Heart left ventricle (tissue), 16 donors: Measurements from ENCODE around the gene VAPA. TPM values are rescaled to one million over a fixed set of nuclear protein-coding genes. Genes with fewer than 3 reads are reported as not detected.

Experiments used
- ATAC-seq, 4 donors: fragments of 200-7000 bp; cut with Tn5 transposase; one replicate each; pipeline ENCODE4 v1.9.1; 2020 to 2022; ENCODE audit warnings: moderate library complexity in 4 of 4, mild to moderate bottlenecking in 3 of 4, moderate number of reproducible peaks in 1 of 4
- DNase-seq, 5 donors: peaks; one replicate each; pipeline ENCODE4 v3.0.0-alpha.2; 2020
- H3K27ac ChIP-seq, 12 donors: fragments of 200-600 bp; sonication (generic) in 4 of 12; one replicate each; pipeline versions ENCODE4 v1.5.0 to v1.8.0; 2016 to 2022; ENCODE audit warnings: mild to moderate bottlenecking in 2 of 12
- H3K27me3 ChIP-seq, 9 donors: fragments of 200-600 bp; sonication (generic) in 2 of 9; one replicate each; pipeline versions ENCODE4 v1.5.1 to v1.8.0; 2016 to 2022; ENCODE audit warnings: mild to moderate bottlenecking in 3 of 9
- H3K36me3 ChIP-seq, 9 donors: fragments of 200-600 bp; sonication (generic) in 2 of 9; one replicate each; pipeline versions ENCODE4 v1.5.0 to v1.8.0; 2018 to 2022; ENCODE audit warnings: mild to moderate bottlenecking in 2 of 9
- H3K4me1 ChIP-seq, 12 donors: fragments of 200-600 bp; sonication (generic) in 4 of 12; one replicate each; pipeline versions ENCODE4 v1.5.0 to v1.8.0; 2016 to 2022; ENCODE audit warnings: mild to moderate bottlenecking in 3 of 12
- H3K4me3 ChIP-seq, 12 donors: fragments of 200-600 bp; sonication (generic) in 4 of 12; one replicate each; pipeline versions ENCODE4 v1.5.0 to v1.8.0; 2017 to 2022; ENCODE audit warnings: mild to moderate bottlenecking in 9 of 12, moderate library complexity in 4 of 12
- H3K9me3 ChIP-seq, 12 donors: fragments of 200-600 bp; sonication (generic) in 4 of 12; one replicate each; pipeline versions ENCODE4 v1.5.0 to v1.8.0; 2016 to 2022; ENCODE audit warnings: mild to moderate bottlenecking in 1 of 12
- CTCF ChIP-seq, 12 donors: fragments of 200-600 bp; sonication (generic) in 4 of 12; IDR thresholded peaks; one replicate each; pipeline versions ENCODE4 v1.5.0 to v1.8.0; 2018 to 2022; ENCODE audit warnings: antibody characterized with exemption in 12 of 12, mild to moderate bottlenecking in 5 of 12
- POLR2A ChIP-seq, 2 donors: fragments of 450-650 bp; IDR thresholded peaks; one replicate each; pipeline ENCODE4 v1.6.1; 2017; ENCODE audit warnings: antibody characterized with exemption in 2 of 2, mild to moderate bottlenecking in 2 of 2, moderate library complexity in 2 of 2
- WGBS, 4 donors: extraction: QIAGEN DNeasy Blood & Tissue Kit in 2 of 4; methylation state at CpG; one replicate each; pipeline versions ENCODE4 v1.1.5 to v1.1.7; 2013 to 2018; 5-methylcytosine and 5-hydroxymethylcytosine counted together
- intact Hi-C, 10 donors: fragments of 100-400 bp; cut with DNase I; formaldehyde crosslinking; loops; one replicate each; pipeline versions ENCODE4 v1.11.1 to v1.14.2; 2022
- polyA plus RNA-seq, 2 donors: library from polyadenylated mRNA; stranded (reverse); fragments of 200-250 nt; gene quantifications; one replicate each; pipeline ENCODE4 v1.2.3, GENCODE V29; 2013
- total RNA-seq, 9 donors: library from RNA; depleted of rRNA in 2 of 9; stranded (reverse); fragments of >200 nt in 2 of 9; fragmentation: NEBNext Ultra II Directional in 3 of 9; extraction: Animal tissue kit (Norgen Biotek cat#: 25700) in 3 of 9; gene quantifications; one replicate each; pipeline versions ENCODE4 v1.1.0 to v1.2.4, GENCODE V29; 2016 to 2023
- donor health status: ischemic (EF 13 %, LVEDD 7.1; RV severe dilation, severe dysfunction).
- donor health status: healthy with polysubstance abuse.
- donor health status: DM: no; HTN: yes; CAD: no.
- donor health status: DM: no; HTN: no; CAD: no.
- donor health status: ischemic (EF 25% LVEDD 6.9; RV normal size, moderate dysfunction).
- donor health status: ischemic (EF 25% LVEDD 5.7; RV mildly dilated, moderate dysfunction).
- donor health status: healthy.
- donor health status: DM: yes; HTN: yes; CAD: no.
- donor health status: ischemic (EF 35%, LVEDD 5.7; RV mildly dilated, moderate dysfunction).
- donor health status: nonischemic (EF 11% LVEDD 7.7; RV severe dilation, severe dysfunction).
- donor health status: DM: yes; HTN: yes; CAD: no.
- donor health status: PGD.
- donor health status: ischemic (EF 29% LVEDD 5.4; RV normal size, mild dysfunction).
- donor health status: nonischemic (EF 23%, LVEDD 6.1; RV moderate dilation, normal function).

Gene VAPA
- total and polyA plus RNA-seq, 11 donors, result 107 to 289 (median 201) TPM

- TF ChIP-seq CTCF (IDR thresholded peaks at IDR 0.05), result no peak
- no peak for TF ChIP-seq POLR2A (IDR thresholded peaks at IDR 0.05)
- H3K9me3 ChIP-seq, result peaks cover 0 to 1% (median 0%) of the 10 kb centered on the region in 12 donors
- intact Hi-C loops, result no loop called here
- no peaks in the 10 kb centered on the region for H3K36me3 ChIP-seq
- DNase-seq (no peak), ATAC-seq (peak in 1 of 4 donors; percentile 16)
- peaks cover 0 to 34% (median 9%) of the 10 kb centered on the region in 12 donors for H3K4me1 ChIP-seq
- 87 to 91% (median 87%) methylated on average over 11 of the region's 11 CpGs for WGBS, 4 donors
- H3K27ac ChIP-seq, result peak overlapping the region in 5 of 12 donors; percentile 9 to 59 (median 32)
- H3K27me3 ChIP-seq, result no peaks in the 10 kb centered on the region
- no peak overlapping the region for H3K4me3 ChIP-seq
These were observed 79.2 kb downstream of the VAPA start for GRCh38 chr18:9992973-9993520.

GRCh38 chr18:9993521-9994025, 79.8 kb downstream of the VAPA start:
- Histone ChIP-seq H3K27me3 (no peaks in the 10 kb centered on the region), H3K4me3 (no peak overlapping the region), H3K36me3 (no peaks in the 10 kb centered on the region), H3K27ac (peak overlapping the region in 3 of 12 donors; percentile 15 to 59 (median 32)), H3K4me1 (peaks cover 0 to 34% (median 9%) of the 10 kb centered on the region in 12 donors), H3K9me3 (peaks cover 0 to 7% (median 0%) of the 10 kb centered on the region in 12 donors)
- ATAC-seq (no peak), DNase-seq (no peak)
- intact Hi-C loops, result no loop called here
- TF ChIP-seq POLR2A (IDR thresholded peaks at IDR 0.05) (no peak), CTCF (IDR thresholded peaks at IDR 0.05) (no peak)
- WGBS, 4 donors, result 88 to 90% (median 88%) methylated on average over 14 of the region's 14 CpGs

GRCh38 chr18:9994026-9994570, 80.3 kb downstream of the VAPA start:
- H3K36me3 ChIP-seq, result no peaks in the 10 kb centered on the region
- peaks cover 0 to 34% (median 9%) of the 10 kb centered on the region in 12 donors for H3K4me1 ChIP-seq
- no peak for DNase-seq
- H3K27ac ChIP-seq, result no peak overlapping the region
- TF ChIP-seq CTCF (IDR thresholded peaks at IDR 0.05) (no peak), POLR2A (IDR thresholded peaks at IDR 0.05) (no peak)
- no peaks in the 10 kb centered on the region for H3K27me3 ChIP-seq
- peaks cover 0 to 12% (median 2%) of the 10 kb centered on the region in 12 donors for H3K9me3 ChIP-seq
- no peak for ATAC-seq
- 62 to 69% (median 65%) methylated on average over 11 of the region's 11 CpGs for WGBS, 4 donors
- intact Hi-C loops, result no loop called here
- H3K4me3 ChIP-seq, result no peak overlapping the region

GRCh38 chr18:9994701-9995235, 81.0 kb downstream of the VAPA start:
- Histone ChIP-seq H3K4me3 (no peak overlapping the region), H3K9me3 (peaks cover 0 to 19% (median 2%) of the 10 kb centered on the region in 12 donors), H3K27me3 (no peaks in the 10 kb centered on the region), H3K4me1 (peaks cover 0 to 27% (median 7%) of the 10 kb centered on the region in 12 donors), H3K27ac (no peak overlapping the region), H3K36me3 (no peaks in the 10 kb centered on the region)
- ATAC-seq (no peak), DNase-seq (no peak)
- no peak for TF ChIP-seq POLR2A (IDR thresholded peaks at IDR 0.05)
- TF ChIP-seq CTCF (IDR thresholded peaks at IDR 0.05), result no peak
- WGBS, 4 donors, result 47 to 61% (median 53%) methylated on average over 6 of the region's 6 CpGs
- intact Hi-C loops, result no loop called here
